NCI-H2107 treated with DMSO at 0.1 percent for 48 hours (cell line): ENCODE data around the gene F10.
"Not testable (repeated sequence)": the region's sequence is repeated elsewhere in the genome, so short reads cannot be mapped to it uniquely, and the experiment has no call there.

Experiments
- DNase-seq: peaks from one replicate; lab custom pipeline; 2025; ENCODE audit not compliant: unreplicated experiment; lab: John Stamatoyannopoulos, UW

The F10 gene

GRCh38 chr13:113098162-113098732 lies 24.4 kb upstream of the F10 start:
- no peak for DNase-seq

DNA sequence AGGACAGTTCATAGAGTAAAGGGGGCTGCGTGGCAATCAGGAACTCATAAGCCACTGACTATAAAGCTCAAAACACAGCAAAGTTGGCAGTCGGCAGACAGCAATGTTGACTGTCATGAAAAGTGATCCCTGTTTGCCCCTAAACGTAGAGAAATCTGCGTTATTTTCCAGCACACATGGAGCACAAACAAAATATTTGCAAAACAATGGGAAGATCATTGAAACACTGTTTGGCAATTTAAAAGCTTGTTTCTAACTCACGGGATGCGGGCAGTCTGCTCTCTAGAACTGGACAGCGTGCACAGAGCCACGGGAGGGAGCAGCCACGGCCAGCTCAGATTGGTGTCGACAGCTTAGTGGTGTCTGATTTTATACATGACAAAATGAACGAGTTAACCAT lies 23.5 kb upstream of the F10 start:
- no peak for DNase-seq

GRCh38 chr13:113102302-113102701 lies 20.3 kb upstream of the F10 start:
- not testable (repeated sequence) for DNase-seq

DNA sequence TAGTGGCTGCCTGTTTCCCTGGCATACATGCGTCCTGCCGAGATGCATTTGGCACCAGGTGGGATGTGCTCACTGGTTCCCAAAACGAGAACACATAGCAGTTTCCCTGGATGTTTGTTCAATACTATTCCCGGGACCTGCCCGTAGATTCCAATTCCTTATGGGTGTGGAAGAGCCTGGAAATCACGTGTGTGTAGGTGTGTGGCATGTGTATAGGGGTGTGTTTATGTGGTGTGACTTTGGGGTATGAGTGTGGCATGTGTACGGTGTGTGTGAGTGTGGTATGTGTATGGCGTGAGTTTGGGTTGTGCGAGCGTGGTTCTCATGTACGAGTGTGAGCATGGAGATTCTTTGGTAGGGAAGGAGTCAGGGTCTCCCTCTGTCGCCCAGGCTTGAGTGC lies 19.9 kb upstream of the F10 start:
- no peak for DNase-seq

DNA sequence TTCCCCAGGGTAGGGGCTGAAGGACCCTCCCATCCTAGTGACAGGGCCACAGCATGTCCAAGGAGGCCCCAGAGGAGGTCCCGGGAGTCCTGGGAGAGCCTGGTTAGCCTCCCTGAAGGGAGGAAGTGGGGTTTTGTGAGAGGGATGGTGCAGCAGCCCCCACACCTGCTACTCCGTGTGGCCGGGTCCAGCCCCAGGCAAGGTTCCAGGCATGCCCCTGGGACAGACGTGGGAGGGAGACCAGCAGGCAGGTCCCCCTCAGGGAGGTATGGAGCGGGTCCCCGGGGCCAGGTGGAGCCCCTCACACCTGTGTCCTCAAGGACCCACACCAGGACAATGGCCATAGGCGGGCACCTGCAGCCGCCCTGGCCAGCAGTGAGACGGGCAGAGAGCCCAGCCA lies 19.0 kb upstream of the F10 start:
- no peak for DNase-seq

GRCh38 chr13:113105032-113105920 lies 17.3 kb upstream of the F10 start, which contains the start of gene F7:
Gene F7, plus strand, starts transcription at chr13:113105791. Its CDS starts 51 bp downstream, at chr13:113105842.
- DNase-seq, result peak; percentile 37

GRCh38 chr13:113105921-113106452 lies 16.6 kb upstream of the F10 start:
- no peak for DNase-seq

DNA sequence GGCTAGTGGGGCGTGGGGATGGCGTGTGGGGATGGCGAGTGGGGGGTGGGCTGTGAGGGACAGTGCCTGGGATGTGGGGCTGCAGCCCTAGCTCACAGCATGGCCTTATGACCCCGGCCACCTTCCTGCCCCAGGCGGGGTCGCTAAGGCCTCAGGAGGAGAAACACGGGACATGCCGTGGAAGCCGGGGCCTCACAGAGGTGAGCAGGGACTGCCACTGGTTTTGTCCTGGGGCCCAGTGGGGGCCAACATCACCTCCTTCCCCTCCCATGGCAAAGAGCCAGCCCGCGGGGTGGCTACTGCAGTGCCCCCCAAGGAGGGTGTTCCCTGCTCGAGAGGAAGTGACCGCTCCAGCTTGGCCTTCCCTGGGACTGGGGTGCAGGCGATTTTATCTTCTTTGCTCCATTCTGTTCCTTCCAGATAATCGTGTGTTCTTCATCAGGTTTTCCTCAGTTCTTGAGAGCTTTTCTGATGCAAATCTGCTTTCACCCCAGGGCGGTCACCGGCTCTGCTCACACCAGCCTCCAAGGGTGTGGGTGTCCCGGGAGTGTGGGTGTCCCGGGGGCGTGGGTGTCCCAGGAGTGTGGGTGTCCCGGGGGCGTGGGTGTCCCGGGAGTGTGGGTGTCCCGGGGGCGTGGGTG lies 15.8 kb upstream of the F10 start:
- DNase-seq, result no peak

DNA sequence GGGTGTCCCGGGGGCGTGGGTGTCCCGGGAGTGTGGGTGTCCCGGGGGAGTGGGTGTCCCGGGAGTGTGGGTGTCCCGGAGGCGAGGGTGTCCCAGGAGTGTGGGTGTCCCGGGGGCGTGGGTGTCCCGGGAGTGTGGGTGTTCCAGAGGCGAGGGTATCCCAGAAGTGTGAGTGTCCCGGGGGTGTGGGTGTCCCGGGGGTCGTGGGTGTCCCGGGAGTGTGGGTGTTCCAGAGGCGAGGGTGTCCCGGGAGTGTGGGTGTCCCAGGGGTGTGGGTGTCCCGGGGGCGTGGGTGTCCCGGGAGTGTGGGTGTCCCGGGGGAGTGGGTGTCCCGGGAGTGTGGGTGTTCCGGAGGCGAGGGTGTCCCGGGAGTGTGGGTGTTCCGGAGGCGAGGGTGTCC lies 14.1 kb upstream of the F10 start:
- DNase-seq, result not testable (repeated sequence)

DNA sequence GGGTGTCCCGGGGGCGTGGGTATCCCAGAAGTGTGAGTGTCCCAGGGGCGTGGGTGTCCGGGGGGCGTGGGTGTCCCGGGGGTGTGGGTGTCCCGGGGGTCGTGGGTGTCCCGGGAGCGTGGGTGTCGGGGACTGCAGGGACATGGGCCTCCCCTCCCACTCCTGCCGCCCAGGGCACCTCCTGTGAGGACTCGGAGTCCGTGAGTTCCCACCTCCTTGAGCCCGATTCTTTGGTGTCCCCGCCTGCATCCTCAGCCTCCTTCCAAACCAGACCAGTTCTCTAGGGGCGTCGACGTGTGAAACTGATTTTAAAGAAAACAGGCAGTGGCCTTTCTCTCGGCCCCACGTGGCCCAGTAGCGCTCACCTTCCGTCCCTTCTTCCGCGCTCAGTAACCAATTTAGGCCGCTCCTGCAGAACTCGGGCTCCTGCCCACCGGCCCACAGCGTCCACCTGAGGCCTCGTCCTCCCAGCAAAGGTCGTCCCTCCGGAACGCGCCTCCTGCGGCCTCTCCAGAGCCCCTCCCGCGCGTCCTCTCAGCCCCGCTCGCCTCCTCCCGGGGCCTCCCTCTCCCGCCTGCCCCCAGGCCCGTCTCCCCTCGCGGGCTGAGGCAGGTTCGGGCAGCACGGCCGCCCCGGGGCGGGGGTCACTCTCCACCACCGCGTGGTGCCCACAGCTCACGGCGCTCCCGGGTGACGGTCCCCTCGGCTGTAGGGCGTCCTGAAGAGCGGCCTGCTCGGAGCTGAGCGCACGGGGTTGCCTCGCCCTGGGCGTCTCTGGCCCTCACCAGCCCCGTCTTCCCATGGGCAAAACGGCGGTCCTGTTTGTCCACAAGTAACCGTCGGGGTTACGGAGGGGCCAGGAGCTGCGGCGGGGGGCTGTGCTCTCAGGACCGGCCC lies 13.2 kb upstream of the F10 start:
- DNase-seq, result no peak

DNA sequence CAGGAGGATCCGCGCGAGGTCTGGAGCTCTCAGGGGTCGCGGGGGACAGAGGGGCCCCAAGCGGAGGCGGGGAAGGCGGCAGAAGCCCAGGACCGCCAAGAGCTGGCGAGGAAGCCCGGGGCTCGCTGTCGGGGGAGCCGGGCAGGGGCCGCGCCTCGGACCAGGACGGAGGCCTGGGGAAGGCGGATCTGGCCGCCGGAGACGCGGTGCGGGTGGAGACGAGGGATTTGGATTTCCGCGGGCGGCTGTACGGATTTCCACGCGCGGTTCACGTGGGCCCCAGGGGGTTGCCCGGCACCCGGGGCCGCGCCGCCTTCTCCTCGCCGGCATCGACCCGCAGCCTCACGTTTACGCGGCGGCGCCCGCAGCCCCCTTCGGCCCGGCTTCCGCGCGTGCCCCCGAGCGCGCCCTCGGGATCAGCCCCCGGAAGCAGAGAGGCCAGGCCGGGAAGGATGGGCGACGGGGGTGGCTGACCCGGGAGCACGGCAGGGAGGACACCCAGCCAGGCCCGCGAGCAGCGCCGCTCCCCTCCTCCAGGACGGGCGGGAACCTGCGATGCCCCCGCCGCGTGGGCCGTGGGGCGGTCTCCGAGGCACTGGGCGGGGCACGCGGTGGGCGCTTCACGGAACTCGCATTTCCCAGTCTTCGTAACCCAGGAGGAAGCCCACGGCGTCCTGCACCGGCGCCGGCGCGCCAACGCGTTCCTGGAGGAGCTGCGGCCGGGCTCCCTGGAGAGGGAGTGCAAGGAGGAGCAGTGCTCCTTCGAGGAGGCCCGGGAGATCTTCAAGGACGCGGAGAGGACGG lies 12.3 kb upstream of the F10 start:
- DNase-seq, result no peak

DNA sequence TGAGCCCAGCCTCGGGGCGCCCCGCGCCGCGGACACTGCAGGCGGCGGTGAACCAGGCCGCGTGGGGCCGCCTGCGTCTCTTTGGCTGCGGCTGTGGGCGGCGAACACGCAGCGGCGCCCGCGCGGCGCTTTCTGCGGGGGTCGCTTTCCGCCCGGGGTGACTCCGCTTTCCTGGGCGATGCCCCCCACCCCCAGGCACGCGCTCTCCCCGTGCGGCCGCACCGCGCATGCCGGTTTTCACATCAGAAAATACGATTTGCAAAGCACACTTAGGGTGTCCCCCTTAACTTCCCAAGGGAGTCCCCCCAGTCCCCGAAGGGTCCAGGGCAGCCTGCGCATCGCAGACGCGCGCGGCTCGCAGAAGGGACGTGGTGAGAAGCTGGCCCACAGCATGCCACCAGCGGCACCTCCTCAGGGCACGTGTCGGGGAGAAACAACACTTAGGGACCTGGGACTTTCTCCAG lies 11.7 kb upstream of the F10 start:
- no peak for DNase-seq

DNA sequence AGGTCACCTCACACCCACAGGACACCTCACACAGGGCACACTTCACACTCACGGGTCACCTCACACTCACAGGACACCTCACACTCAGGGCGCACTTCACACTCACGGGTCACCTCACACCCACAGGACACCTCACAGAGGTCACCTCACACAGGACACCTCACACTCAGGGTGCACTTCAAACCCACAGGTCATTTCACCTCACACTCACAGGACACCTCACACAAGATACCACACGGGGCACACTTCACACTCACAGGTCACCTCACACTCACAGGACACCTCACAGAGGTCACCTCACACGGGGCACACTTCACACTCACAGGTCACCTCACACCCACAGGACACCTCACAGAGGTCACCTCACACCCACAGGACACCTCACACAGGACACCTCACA lies 10.8 kb upstream of the F10 start:
- not testable (repeated sequence) for DNase-seq

DNA sequence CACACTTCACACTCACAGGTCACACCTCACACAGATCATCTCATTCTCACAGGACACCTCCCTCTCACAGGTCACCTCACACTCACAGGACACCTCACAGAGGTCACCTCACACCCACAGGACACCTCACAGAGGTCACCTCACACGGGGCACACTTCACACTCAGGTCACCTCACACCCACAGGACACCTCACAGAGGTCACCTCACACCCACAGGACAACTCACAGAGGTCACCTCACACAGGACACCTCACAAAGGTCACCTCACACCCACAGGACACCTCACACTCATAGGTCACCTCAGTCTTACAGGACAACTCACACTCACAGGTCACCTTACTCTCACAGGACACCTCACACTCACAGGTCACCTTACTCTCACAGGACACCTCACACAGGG lies 10.1 kb upstream of the F10 start:
- DNase-seq, result not testable (repeated sequence)

DNA sequence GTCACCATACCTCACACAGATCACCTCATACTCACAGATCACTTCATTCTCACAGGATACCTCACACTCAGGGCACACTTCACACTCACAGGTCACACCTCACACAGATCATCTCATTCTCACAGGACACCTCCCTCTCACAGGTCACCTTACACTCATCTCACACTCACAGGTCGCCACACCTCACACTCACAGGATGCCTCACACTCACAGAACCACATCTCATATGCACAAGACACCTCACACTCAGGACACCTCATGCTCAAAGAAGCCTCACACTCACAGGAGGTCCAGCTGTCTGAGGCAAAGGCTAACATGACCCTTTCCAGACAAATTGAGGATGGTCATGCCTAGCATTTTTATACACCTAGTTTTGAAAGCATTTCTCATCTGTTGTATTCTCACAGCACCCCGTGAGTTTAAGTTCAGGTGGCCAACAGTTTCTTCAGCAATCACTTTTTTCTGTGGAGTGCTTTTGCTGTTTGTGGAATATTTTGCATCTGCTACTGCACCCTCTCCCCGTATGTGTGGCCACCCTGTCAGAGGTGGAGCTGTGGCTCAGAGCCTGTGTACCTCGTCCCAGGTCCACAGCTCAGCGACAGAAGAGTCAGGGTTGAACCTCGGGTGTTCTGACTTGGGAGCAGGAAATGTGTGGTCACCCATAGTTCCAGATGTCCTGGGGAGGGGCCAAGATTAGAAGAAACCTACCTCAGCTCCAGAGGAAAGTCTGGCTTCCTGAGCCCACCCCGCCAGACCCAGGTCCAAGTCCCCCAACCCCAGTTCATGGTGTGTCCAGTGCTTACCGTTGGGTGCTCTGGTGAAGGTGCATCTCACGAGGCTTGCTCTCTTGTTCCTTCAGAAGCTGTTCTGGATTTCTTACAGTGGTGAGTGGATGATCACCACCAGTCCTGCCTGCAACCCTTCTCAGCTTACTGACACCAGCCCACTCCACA lies 9.4 kb upstream of the F10 start:
- DNase-seq, result no peak

DNA sequence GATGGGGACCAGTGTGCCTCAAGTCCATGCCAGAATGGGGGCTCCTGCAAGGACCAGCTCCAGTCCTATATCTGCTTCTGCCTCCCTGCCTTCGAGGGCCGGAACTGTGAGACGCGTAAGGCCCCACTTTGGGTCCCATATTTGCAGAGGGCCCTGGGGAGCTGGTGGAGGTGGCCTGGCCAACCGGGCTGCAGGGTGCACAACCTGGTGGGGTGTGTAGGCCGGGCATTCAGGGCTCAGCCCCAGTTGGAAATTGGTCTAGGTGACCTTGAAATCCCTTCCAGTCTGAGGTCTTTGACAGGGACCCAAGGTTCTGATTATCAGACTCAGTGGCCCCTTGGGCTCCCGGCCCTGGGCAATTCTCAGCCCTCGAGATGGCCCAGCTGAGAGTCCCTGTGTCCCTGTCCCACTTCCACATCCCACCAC lies 8.7 kb upstream of the F10 start:
- DNase-seq, result no peak

- DNase-seq, result no peak
These were observed 7.9 kb upstream of the F10 start for GRCh38 chr13:113114511-113115362.
